Measurements from ENCODE around the gene WNT6. TPM values are rescaled to one million over a fixed set of nuclear protein-coding genes. Genes with fewer than 3 reads are reported as not detected.
A peak's percentile ranks its signal among the peaks of the same experiment; 100 is the strongest.

The WNT6 gene
- total RNA-seq, 1 experiment from 2014 or later = not detected

- intact Hi-C loops (cut with micrococcal nuclease) = no loop called here
Measured at GRCh38 chr2:218891275-218892135, 31.9 kb downstream of the WNT6 start.

GRCh38 chr2:218892693-218893348, 33.2 kb downstream of the WNT6 start:
- BruUV-seq (replicated peaks) = no TSS peak
- Mint-ChIP-seq H3K27me3 (ENCODE audit: insufficient read depth, unreplicated experiment) (no peaks in the 10 kb centered on the region), H3K27ac (ENCODE audit: low read depth, unreplicated experiment) (no peak overlapping the region), H3K9me3 (ENCODE audit: unreplicated experiment) (no peaks in the 10 kb centered on the region), H3K4me1 (ENCODE audit: insufficient read depth, unreplicated experiment) (peaks cover 34% of the 10 kb centered on the region), H3K36me3 (ENCODE audit: insufficient read depth, unreplicated experiment) (no peaks in the 10 kb centered on the region), H3K4me3 (ENCODE audit: unreplicated experiment) (peak overlapping the region; percentile 67)
- peak; percentile 67 for DNase-seq (ENCODE audit: unreplicated experiment)
- TF ChIP-seq CTCF (IDR thresholded peaks at IDR 0.05; ENCODE audit: unreplicated experiment) = peak; percentile 50
- ChIA-PET POLR2A (interaction anchor here (0.6 to 9.7 kb wide), 4 partner anchors 12 to 171 kb away, joined by 3 to 237 read pairs (median 3); partner anchors contain the start of gene WNT10A), CTCF (interaction anchor here (0.5 to 23.6 kb wide), 5 partner anchors 11 to 182 kb away, joined by 3 to 839 read pairs (median 3); partner anchors contain the start of genes TTLL4 and WNT10A)
- intact Hi-C loops (cut with micrococcal nuclease) = no loop called here

More at GRCh38 chr2:218891275-218892135, 31.9 kb downstream of the WNT6 start:
- no TSS peak for BruUV-seq (replicated peaks)
- Mint-ChIP-seq H3K27me3 (ENCODE audit: insufficient read depth, unreplicated experiment) (no peaks in the 10 kb centered on the region), H3K9me3 (ENCODE audit: unreplicated experiment) (no peaks in the 10 kb centered on the region), H3K4me1 (ENCODE audit: insufficient read depth, unreplicated experiment) (peaks cover 32% of the 10 kb centered on the region), H3K4me3 (ENCODE audit: unreplicated experiment) (no peak overlapping the region), H3K27ac (ENCODE audit: low read depth, unreplicated experiment) (no peak overlapping the region), H3K36me3 (ENCODE audit: insufficient read depth, unreplicated experiment) (no peaks in the 10 kb centered on the region)
- POLR2A ChIA-PET = interaction anchor here (9.7 kb wide), 1 partner anchor 11 kb away, joined by 237 read pairs; the partner anchor contains the start of gene WNT10A
- CTCF ChIA-PET = interaction anchor here (0.7 to 23.6 kb wide), 3 partner anchors 10 to 331 kb away, joined by 3 to 839 read pairs (median 3); partner anchors contain the start of gene WNT10A
- TF ChIP-seq CTCF (IDR thresholded peaks at IDR 0.05; ENCODE audit: unreplicated experiment) = no peak
- DNase-seq (ENCODE audit: unreplicated experiment) = no peak

GRCh38 chr2:218893349-218894150, 33.9 kb downstream of the WNT6 start:
- intact Hi-C loops (cut with micrococcal nuclease) = no loop called here
- ChIA-PET POLR2A (interaction anchor here (0.6 to 9.7 kb wide), 6 partner anchors 10 to 183 kb away, joined by 3 to 237 read pairs (median 4); partner anchors contain the start of genes TTLL4 and WNT10A), CTCF (interaction anchor here (0.5 to 23.6 kb wide), 8 partner anchors 11 to 536 kb away, joined by 3 to 839 read pairs (median 3); partner anchors contain the start of genes TTLL4 and WNT10A)
- Mint-ChIP-seq H3K4me3 (ENCODE audit: unreplicated experiment) (peak overlapping the region; percentile 67), H3K27me3 (ENCODE audit: insufficient read depth, unreplicated experiment) (no peaks in the 10 kb centered on the region), H3K36me3 (ENCODE audit: insufficient read depth, unreplicated experiment) (no peaks in the 10 kb centered on the region), H3K27ac (ENCODE audit: low read depth, unreplicated experiment) (no peak overlapping the region), H3K4me1 (ENCODE audit: insufficient read depth, unreplicated experiment) (peaks cover 41% of the 10 kb centered on the region), H3K9me3 (ENCODE audit: unreplicated experiment) (no peaks in the 10 kb centered on the region)
- no peak for DNase-seq (ENCODE audit: unreplicated experiment)
- BruUV-seq (replicated peaks) = TSS peak; percentile 33
- TF ChIP-seq CTCF (IDR thresholded peaks at IDR 0.05; ENCODE audit: unreplicated experiment) = no peak
